Testis (tissue), 3 donors: ENCODE data around the gene ZNF775. TPM values are rescaled to one million over a fixed set of nuclear protein-coding genes. Genes with fewer than 3 reads are reported as not detected.

ENCODE experiments used
- DNase-seq: peaks from one replicate; pipeline ENCODE4 v3.0.0-alpha.2; 2019
- H3K27ac ChIP-seq, 2 donors: fragments of 200-600 bp; sonication (generic); one replicate each; pipeline ENCODE4 v1.5.1; 2019
- H3K27me3 ChIP-seq: fragments of 200-600 bp; sonication (generic); one replicate; pipeline ENCODE4 v1.5.1; 2019
- H3K36me3 ChIP-seq: fragments of 200-600 bp; sonication (generic); one replicate; pipeline ENCODE4 v1.5.1; 2017; ENCODE audit warnings: low read depth; ENCODE audit errors: missing control alignments
- H3K4me1 ChIP-seq: fragments of 200-600 bp; sonication (generic); one replicate; pipeline ENCODE4 v1.5.1; 2019
- H3K4me3 ChIP-seq, 2 donors: fragments of 200-600 bp; sonication (generic); one replicate each; pipeline ENCODE4 v1.5.1; 2017 to 2019
- H3K9me3 ChIP-seq: fragments of 200-600 bp; sonication (generic); one replicate; pipeline ENCODE4 v1.5.1; 2017
- POLR2A ChIP-seq: fragments of 450-650 bp; IDR thresholded peaks from one replicate; pipeline ENCODE4 v1.6.1; 2017; ENCODE audit warnings: antibody characterized with exemption, mild to moderate bottlenecking, moderate library complexity
- WGBS, 2 donors: methylation state at CpG; one replicate each; pipeline ENCODE4 v1.1.5; 2018; 5-methylcytosine and 5-hydroxymethylcytosine counted together
- intact Hi-C: fragments of 100-400 bp; cut with DNase I; formaldehyde crosslinking; loops from one replicate; pipeline ENCODE4 v1.15.1; 2023; ENCODE audit warnings: low total_unique reads
- polyA plus RNA-seq: library from polyadenylated mRNA; stranded (reverse); fragments of 350-450 nt; fragmentation: Illumina TruSeq; extraction: RNeasy Lipid Tissue Mini Kit (QIAGEN cat#74804); gene quantifications from one replicate; pipeline ENCODE4 v1.2.3, GENCODE V29; 2014; ENCODE audit warnings: low read depth, low replicate concordance; ENCODE audit not compliant: insufficient read depth
- total RNA-seq, 2 donors: library from RNA; depleted of rRNA; stranded (reverse); fragments of >200 nt; gene quantifications; one replicate each; pipeline ENCODE4 v1.2.3, GENCODE V29; 2016
- TF ChIP-seq, protein P1 (sequence below), 3 experiments: fragments of 450-650 bp in 2 of 3; fragments of 200-600 bp in 1 of 3; sonication (generic) in 1 of 3; IDR thresholded peaks; one replicate each; pipeline ENCODE4 v1.5.1; 2016 to 2019; ENCODE audit warnings: antibody characterized with exemption in 3 of 3, mild to moderate bottlenecking in 2 of 3, moderate library complexity in 1 of 3

ZNF775 gene
- total and polyA plus RNA-seq, 3 donors from 2014 or later = 5.2 to 14.1 (median 11.0) TPM

DNA sequence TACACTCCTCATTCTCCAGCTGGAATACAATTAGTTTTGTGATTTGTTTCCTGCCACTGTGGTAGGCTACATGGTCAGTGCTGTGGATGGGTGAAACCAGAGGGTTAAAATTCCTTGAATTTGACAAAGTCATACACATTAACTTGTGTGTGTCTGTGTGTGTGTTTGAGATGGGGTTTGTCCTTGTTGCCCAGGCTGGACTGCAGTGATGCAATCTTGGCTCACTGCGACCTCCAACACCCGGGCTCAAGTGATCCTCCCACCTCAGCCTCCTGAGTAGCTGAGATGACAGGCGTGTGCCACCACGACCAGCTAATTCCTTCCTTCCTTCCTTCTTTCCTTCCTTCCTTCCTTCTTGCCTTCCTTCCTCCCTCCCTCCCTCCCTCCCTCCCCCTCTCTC lies 46.5 kb downstream of the ZNF775 start:
- Histone ChIP-seq H3K9me3 (no peaks in the 10 kb centered on the region), H3K27me3 (no peaks in the 10 kb centered on the region), H3K27ac (no peak overlapping the region), H3K36me3 (no peaks in the 10 kb centered on the region), H3K4me3 (no peak overlapping the region), H3K4me1 (peaks cover 5% of the 10 kb centered on the region)
- DNase-seq = no peak
- intact Hi-C loops = no loop called here
- 58 to 62% methylated on average over 4 of the region's 4 CpGs for WGBS, 2 donors
- TF ChIP-seq POLR2A = no peak
- TF ChIP-seq, protein P1, sequence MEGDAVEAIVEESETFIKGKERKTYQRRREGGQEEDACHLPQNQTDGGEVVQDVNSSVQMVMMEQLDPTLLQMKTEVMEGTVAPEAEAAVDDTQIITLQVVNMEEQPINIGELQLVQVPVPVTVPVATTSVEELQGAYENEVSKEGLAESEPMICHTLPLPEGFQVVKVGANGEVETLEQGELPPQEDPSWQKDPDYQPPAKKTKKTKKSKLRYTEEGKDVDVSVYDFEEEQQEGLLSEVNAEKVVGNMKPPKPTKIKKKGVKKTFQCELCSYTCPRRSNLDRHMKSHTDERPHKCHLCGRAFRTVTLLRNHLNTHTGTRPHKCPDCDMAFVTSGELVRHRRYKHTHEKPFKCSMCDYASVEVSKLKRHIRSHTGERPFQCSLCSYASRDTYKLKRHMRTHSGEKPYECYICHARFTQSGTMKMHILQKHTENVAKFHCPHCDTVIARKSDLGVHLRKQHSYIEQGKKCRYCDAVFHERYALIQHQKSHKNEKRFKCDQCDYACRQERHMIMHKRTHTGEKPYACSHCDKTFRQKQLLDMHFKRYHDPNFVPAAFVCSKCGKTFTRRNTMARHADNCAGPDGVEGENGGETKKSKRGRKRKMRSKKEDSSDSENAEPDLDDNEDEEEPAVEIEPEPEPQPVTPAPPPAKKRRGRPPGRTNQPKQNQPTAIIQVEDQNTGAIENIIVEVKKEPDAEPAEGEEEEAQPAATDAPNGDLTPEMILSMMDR (IDR thresholded peaks at IDR 0.05) = no peak

DNA sequence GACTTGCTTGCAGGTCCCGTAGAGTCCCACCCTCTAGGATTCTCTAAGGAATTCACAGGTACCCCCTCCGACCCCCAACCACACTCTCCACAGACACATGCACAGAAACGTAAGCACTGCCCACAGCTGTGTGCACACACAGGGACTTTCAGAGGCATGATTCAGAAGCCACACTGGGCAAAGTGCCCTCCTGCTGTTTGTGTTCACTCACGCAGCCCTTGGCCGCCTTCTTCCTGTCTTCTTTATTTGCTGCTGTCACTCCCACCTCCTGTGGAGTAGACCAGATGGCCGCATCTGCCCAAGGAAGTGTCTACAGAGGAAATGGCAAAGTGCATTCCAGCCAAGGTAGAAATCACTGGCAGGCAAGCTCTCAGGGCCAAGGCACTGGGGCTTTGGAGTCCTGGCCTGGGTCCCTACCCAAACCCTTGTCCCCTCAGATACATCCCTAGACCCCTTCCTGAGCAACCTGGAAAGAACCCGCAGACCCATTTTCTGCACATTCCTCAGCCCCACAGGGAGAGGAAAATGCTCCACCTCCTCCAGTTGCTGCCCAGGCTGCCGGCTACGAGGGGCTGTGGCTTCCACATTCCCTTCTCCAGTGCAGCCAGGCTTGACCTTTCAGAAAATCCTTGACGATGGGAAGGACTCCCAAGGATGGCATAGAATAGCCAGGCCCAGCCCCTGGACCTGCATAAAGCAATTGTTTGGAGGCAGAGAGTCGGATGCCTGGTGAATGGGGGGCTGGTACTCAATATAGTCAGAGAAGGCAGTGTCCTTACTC lies 49.7 kb downstream of the ZNF775 start:
- peaks cover 5% of the 10 kb centered on the region for H3K4me1 ChIP-seq
- H3K27ac ChIP-seq = no peak overlapping the region
- no peak for TF ChIP-seq POLR2A
- TF ChIP-seq, protein P1 (IDR thresholded peaks at IDR 0.05) = no peak
- WGBS, 2 donors = 42 to 56% methylated on average over 8 to 11 of the region's 11 CpGs
- no peaks in the 10 kb centered on the region for H3K36me3 ChIP-seq
- no peak overlapping the region for H3K4me3 ChIP-seq
- H3K9me3 ChIP-seq = no peaks in the 10 kb centered on the region
- H3K27me3 ChIP-seq = no peaks in the 10 kb centered on the region
- DNase-seq = peak; percentile 46
- intact Hi-C loops = no loop called here

DNA sequence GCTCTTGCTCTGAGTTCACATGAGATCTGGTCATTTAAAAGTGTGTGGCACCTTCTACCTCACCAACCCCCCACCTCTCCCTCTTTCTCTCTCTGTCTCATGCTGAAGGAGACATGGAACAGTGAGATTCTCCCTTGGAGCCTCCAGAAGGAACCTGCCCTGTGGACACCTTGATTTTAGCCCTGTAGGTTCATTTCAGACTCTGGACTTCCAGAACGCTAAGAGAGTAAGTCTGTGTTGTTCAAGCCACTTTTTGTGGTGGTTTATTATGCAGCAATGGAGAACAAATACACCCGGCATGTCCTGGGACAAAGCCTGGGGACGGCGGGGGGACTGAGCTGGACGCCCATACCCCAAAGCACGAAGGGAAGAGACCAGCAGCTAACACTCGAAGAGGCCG lies 50.6 kb downstream of the ZNF775 start:
- no peaks in the 10 kb centered on the region for H3K9me3 ChIP-seq
- 83 to 95% methylated on average over 7 to 8 of the region's 8 CpGs for WGBS, 2 donors
- DNase-seq = no peak
- H3K27me3 ChIP-seq = no peaks in the 10 kb centered on the region
- H3K27ac ChIP-seq = no peak overlapping the region
- intact Hi-C loops = no loop called here
- H3K36me3 ChIP-seq = no peaks in the 10 kb centered on the region
- peaks cover 5% of the 10 kb centered on the region for H3K4me1 ChIP-seq
- TF ChIP-seq, protein P1 (IDR thresholded peaks at IDR 0.05) = no peak
- no peak for TF ChIP-seq POLR2A
- no peak overlapping the region for H3K4me3 ChIP-seq

DNA sequence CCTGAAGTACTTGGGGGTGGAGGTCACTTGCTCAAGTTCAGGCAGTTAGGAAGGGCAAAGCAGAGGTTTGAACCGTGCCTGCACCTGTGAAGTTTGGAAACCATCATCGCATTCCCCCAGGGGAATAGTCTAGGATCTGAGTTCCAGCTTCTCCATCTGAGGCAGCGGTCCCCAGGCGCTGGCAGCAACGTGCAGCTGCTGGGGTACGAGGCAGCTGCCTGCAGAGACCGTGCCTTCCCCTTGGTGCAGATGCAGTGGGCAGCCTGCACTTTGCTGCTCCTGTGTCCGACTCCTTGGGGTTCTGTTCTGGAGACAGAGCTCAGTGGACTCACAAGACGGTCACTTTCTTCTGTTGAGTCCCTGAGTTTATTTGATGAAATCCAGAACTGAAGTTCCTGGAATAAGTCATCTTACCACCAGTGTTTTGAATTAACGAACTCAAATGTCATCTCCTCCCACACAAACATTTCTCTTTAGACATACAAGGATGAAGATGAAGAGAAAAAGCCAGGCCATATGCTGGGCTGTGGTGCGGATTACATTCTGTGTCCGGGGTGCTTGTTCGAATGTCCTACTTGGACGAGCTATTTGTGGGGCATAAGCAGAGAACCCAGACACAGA lies 51.4 kb downstream of the ZNF775 start:
- peaks cover 5% of the 10 kb centered on the region for H3K4me1 ChIP-seq
- no peaks in the 10 kb centered on the region for H3K36me3 ChIP-seq
- H3K27me3 ChIP-seq = no peaks in the 10 kb centered on the region
- intact Hi-C loops = no loop called here
- no peak overlapping the region for H3K27ac ChIP-seq
- TF ChIP-seq, protein P1 (IDR thresholded peaks at IDR 0.05) = no peak
- TF ChIP-seq POLR2A = no peak
- H3K9me3 ChIP-seq = no peaks in the 10 kb centered on the region
- DNase-seq = peak; percentile 7
- 87 to 89% methylated on average over 14 of the region's 14 CpGs for WGBS, 2 donors
- H3K4me3 ChIP-seq = no peak overlapping the region
